ENCODE data around the gene HAPLN3.
A peak's percentile ranks its signal among the peaks of the same experiment; 100 is the strongest.
"Not testable (repeated sequence)": the region's sequence is repeated elsewhere in the genome, so short reads cannot be mapped to it uniquely, and the experiment has no call there.

HAPLN3 gene, protein sequence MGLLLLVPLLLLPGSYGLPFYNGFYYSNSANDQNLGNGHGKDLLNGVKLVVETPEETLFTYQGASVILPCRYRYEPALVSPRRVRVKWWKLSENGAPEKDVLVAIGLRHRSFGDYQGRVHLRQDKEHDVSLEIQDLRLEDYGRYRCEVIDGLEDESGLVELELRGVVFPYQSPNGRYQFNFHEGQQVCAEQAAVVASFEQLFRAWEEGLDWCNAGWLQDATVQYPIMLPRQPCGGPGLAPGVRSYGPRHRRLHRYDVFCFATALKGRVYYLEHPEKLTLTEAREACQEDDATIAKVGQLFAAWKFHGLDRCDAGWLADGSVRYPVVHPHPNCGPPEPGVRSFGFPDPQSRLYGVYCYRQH

DNA sequence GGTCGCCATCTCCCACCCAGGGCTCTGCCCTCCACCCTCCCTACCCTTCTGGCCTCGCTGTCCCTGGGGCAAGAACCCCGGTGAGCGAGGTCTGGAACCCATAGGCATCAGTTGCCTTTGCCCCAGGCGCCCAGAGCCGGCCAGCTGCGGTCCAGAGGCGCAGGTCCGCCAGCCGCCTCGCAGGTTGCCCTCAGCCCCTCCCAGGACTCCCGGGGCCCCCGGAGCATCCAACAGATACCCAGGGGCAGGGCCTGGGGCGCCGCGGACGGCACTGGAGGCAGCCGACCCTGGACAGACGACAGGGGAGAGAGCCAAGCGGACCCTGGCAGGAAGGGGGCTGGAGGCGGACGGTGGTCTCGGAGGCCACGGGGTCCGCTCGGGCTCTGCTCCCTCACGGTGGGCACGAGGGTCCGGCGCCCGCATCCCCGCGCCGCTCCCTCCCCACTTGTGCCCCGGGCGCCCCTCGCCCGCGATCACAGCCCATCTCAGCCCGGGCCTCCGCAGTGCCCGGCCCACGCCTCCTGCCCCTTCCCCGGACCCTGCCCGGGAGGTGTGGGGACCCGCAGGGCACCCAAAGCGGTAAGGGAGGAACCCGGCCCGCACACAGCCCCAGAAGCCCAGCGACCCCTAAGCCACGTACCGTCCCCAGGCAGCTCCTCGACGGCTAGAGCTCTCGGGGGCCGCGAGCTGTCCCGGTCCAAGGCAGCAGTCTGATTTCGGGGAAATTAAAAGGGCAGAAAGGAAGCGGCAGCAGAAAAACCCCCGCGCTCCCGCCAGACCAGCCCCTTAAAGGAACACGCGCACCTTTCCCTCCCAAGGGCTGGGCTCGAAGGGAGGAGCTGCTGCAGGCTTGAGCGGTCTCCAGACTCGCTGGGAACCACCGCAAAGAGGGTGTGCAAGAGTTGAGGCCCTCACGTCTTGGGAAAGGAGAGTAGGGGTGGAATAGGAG is at the start of gene HAPLN3:
HAPLN3 (minus strand) TSS at position 726 of the 949 bp plus-strand sequence. CDS start 8,246 bp downstream, outside the sequence.
- DNase-seq: no peak

DNA sequence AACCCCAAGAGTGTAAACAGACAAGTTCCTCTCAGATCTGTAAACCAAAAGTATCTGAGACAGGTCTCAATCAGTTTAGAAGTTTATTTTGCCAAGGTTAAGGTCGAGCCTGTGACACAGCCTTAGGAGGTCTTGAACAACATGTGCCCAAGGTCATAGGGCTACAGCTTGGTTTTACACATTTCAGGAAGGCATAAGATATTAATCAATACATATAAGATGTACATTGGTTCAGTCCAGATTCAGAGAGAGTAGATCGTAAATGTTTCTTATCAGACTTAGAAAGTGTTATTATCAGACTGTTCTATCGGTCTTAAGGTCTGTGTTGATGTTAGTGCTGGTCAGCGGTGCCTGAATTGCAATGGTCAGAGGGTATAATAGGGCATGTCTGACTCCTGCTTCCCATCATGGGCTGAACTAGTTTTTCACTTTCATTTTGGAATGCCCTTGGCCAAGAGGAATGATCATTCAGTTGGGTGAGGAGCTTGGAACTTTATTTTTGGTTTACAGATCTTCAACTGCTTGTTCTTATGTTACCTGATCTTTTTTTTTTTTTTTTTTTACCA is 44.8 kb upstream of the HAPLN3 start:
- DNase-seq: no peak

DNA sequence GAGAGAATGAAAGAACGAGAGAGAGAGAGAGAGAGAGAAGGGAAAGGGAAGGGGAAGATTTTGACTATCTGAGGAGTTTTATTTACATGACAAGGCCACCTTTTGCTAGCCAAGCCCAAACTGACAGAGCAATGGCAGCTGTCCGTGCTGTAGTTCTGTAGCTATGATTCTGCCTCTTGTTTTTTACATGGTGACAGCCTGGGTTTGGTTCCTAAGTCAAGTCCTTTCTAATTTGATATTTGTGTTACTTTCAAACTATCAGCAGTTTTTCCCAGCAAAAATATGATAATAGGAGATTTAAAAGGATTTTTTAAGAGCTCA is 44.1 kb upstream of the HAPLN3 start:
- no peak for DNase-seq

DNA sequence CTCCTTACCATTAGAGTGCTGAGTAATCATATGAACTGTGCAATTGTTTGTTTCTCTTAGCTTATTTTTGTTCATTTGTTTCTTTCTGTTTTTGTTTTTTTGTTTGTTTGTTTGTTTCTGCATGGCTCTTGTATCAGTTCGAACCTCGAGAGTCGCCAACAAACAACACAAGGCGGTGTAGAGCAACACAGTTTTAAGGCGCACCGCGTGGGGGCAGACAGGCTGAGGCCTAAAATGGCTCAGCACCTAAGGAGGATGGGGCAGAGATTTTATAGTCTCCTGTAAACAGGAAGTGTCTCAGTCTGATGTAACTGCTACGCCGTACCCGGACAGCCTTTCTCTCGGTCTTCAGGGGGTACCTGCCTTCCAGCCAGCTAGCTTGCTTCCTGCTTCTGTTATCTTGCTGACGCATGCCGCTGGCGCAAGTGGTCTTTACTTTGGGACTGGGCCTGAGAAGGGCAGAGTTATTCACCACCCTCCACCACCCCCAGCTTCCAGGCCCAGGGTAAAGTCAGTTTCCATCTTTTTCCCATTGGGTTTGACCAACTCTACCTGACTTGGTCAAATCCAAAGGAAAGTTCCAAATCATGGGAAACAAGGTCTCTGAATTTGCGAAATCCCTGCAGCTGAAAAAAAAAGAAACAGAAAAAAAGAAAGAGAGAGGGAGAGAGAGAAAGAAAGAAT is 43.6 kb upstream of the HAPLN3 start:
- no peak for DNase-seq

DNA sequence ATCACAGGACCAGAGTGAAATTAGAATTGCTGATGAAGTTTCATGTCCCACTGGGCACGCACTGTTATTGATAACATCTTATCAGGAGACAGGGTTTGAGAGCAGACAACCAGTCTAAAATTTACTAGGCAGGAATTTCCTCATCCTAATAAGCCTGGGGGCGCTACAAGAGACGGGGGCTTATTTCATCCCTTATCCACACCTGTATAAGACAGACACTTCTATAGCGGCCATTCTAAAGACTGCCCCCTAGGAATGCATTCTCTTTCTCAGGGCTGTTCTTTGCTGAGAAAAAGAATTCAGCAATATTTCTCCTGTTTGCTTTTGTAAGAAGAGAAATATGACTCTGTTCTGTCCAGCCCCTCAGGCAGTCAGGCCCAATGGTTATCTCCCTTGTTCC is 39.1 kb upstream of the HAPLN3 start:
- DNase-seq: not testable (repeated sequence)

DNA sequence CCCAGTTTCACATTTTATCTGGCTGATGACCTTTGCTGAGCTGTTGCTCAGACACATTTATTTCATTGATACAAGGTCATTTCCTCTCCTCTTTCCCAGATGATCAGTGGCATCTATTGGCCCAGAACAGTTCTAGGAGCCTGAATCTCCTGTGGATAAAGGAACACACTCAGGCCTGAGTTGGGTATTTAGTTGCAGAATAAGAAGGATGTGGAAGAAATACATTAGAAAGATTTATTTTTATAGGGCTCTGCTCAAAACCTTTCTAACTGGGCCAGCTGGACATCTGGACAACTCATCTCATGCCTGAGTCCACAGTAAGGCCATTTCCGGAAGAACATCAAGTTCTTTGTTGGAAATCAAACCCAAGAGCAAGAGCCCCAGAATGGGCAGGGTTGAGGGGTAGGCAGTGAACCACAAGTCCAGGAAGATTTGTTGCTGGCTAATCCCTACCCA is 37.6 kb upstream of the HAPLN3 start:
- DNase-seq: no peak

DNA sequence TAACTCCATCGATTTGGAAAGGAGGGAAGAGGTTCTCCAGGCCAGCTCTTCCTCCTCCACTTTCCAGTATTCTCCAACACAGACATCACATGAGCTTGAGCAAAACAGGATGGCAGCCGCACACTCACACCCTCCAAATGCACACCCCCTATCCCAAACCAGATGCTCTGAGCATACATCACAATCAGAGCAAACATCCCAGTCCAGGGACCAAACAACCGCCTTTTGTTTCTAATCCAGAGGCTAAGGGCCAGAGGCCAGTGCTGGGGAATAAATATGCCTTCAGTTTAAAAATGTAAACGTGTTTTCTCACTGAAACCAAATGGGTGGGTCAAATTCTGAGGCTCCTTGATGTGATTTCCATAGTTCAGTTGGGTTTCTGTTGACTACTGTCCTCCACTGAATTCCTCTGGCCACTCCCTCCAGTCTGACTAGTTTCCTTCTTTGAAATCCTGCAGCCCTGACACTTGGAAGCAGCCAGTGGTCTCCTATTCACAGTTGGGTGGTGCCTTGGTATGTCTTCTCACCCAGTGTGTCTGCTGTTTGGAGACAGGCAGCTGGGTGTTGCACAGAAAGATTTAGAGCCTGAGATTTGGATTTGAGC is 37.0 kb upstream of the HAPLN3 start:
- DNase-seq: no peak

DNA sequence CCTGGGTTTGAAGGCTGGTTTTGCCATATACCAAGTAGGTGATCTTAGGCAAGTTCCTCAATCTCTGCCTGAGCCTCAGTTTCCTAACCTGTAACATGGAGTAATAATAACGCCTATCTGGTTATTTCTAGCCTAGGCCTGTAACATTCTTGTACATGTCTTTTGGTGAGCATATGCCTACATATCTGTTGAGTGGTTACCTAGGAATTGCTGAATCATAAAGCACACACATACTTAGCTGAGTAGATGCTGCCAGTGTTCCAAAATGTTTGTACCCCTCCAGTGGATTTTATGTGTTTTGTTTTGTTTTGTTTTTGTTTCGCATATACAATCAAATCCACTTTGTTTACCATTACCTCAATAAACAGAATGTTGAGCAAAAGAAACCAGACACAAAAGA is 35.2 kb upstream of the HAPLN3 start:
- DNase-seq: no peak

DNA sequence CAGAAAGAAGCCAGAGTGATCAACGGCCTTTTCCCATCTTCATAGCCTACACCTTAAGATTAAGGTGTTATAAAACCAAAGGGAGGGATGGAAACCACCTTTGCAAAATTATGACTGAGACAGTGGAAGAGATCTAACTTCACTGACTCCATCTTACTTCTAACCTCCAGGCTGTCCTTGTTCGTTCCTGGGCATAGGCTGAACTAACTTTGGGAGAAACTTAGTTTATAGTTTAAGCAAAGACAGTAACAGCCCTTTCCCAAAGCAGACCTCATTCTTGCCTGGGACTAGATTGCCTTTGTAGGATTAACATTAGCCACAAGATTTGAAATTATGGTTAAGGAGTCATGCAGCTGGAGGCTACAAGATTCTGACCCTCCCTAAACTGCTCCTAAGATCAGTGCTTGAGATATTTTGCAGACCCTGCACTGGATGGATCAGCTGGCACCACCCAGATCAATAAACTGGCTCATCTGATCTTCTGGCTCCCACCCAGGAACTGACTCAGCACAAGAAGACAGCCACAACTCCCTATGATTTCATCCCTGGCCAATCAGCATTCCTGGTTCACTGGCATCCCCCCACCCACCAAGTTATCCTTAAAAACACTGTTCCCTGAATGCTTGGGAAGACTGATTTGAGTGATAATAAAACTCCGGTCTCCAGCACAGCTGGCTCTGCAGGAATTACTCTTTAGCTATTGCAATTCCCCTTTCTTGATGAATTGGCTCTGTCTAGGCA is 34.2 kb upstream of the HAPLN3 start:
- DNase-seq: peak; percentile 32

DNA sequence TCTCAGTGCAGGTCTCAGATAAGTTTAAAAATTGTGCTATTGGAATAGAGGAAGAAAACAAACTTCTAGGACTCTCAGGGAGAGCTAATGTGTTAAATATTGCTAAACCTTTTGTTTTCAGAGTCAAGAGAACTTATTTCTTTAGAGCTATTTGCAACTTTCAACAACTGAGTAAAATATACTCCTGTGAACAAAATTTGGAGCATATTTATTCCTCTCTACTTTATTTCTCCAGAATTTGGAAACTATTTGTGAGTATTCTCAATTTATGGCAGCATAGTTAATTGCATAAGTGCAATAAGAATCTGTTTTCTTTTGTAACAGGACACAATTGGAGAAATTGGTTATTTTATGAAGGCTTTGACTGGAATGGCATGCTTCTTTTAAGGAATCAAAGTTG is 32.8 kb upstream of the HAPLN3 start:
- DNase-seq: not testable (repeated sequence)

DNA sequence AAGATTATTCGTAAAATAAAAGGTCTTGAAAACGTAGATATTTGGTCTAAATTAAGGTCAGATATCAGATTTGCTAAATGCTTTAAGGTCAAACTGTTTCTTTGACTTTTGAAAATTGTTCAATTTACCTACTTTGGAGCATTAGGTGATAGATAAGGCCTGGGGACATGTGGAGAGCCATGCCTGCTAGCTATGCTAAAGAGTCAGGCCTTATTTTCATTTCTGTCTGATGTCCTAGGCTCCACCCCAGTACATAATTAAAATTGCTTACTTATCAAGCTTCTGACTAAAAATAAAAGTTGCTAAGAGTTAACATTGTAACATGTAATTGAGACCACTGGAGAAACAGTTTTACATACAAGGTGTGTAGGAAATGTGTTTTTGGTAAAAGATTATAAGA is 30.3 kb upstream of the HAPLN3 start:
- DNase-seq: not testable (repeated sequence)

DNA sequence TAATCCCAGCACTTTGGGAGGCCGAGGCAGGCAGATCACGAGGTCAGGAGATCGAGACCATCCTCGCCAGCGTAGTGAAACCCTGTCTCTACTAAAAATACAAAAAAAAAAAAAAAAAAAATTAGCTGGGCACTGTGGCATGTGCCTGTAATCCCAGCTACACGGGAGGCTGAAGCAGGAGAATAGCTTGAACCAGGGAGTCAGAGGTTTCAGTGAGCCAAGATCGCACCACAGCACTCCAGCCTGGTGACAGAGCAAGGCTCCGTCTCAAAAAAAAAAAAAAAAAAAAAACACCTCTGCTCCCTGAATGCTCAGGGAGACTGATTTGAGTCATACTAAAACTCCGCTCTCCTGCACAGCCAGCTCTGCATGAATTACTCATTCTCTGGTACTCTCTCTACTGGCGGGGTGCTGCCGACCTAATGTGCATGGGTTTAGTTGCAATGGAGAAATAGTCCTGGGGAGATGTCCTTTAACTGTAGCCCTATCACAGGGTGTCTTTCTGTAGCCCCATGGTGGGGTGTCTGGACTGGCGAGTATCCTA is 25.6 kb upstream of the HAPLN3 start:
- peak; percentile 84 for DNase-seq

DNA sequence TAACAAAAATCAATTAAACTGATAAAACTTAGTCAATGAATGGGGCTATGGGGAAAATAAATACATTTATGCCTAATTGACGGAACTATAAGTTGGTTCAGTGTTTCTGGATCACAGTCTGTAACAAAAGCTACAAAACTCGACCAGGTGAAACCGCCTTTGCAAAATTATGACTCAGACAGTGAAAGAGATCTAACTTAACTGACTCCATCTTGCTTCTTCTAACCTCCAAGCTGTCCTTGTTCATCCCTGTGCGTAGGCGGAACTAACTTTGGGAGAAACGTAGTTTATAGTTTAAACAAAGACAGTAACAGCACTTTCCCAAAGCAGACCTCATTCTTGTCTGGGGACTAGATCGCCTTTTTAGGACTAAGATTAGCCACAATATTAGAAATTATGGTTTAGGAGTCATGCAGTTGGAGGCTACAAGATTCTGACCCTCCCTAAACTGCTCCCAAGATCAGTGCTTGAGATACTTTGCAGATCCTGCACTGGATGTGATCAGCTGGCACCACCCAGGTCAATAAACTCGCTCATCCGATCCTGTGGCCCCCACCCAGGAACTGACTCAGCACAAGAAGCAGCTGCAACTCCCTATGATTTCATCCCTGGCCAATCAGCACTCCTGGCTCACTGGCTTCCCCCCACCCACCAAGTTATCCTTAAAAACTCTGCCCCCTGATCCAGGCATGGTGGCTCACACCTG is 25.0 kb upstream of the HAPLN3 start:
- peak; percentile 51 for DNase-seq

DNA sequence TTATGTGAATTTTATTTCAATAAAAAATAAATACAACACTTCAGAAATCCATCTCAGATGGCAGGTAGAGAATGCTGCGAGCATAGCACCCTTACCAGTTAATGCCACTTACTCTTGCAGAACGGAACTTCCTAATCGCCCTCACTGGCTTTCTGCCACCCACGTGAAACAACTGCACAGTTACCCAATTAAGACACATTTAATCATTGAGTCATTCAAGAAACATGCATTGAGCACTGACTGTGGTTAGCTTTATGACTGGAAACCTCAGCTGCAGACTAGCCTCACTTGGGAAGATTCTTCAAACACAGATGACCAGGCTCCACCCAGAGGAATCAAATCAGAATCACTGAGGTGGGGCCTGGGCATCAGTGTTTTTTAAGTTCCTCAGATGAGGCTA is 23.4 kb upstream of the HAPLN3 start:
- DNase-seq: peak; percentile 98

DNA sequence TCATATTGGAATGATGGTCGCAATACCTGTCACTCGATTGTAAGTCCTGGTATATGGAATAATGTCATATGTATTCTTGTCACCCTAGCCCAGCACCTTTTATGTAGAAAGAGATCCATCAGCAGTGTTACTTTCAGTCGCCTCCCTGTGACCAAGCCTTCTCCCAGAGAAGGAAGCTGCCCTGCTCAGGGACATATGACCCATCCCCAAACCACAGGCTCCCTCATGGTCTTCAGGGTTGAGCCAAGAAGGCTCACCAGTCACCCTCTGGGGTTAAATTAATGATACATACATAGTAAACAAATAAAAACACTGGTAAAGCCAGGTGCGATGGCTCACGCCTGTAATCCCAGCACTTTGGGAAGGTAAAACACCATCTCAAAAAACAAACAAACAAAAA is 22.4 kb upstream of the HAPLN3 start:
- no peak for DNase-seq

DNA sequence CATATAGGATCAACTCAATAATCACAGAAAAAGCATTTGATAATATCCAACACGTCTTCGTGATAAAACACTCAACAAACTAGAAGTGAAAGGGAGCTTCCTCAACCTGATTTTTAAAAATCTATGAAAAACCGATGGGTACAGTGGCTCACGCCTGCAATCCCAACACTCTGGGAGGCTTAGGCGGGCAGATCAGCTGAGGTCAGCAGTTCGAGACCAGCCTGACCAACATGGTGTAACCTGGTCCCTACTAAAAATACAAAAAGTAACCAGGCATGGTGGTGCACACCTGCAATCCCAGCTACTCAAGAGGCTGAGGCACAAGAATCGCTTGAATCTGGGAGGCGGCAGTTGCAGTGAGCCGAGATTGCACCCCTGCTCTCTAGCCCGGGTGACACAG is 20.0 kb upstream of the HAPLN3 start:
- DNase-seq: no peak

DNA sequence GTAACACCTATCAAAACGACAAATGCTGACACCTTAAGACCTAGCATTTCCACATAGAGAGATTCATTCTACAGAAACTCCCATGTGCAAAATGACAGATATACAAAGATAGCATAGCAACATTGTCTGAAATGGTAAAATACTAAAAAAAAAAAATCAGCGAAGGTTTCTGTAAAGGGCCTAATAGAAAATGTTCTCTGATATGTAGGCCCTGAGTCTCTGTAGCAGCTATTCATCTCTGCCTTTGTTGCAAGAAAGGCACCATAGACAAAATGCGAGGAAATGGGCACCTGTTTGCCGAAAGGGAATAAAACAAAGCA is 18.5 kb upstream of the HAPLN3 start:
- no peak for DNase-seq

DNA sequence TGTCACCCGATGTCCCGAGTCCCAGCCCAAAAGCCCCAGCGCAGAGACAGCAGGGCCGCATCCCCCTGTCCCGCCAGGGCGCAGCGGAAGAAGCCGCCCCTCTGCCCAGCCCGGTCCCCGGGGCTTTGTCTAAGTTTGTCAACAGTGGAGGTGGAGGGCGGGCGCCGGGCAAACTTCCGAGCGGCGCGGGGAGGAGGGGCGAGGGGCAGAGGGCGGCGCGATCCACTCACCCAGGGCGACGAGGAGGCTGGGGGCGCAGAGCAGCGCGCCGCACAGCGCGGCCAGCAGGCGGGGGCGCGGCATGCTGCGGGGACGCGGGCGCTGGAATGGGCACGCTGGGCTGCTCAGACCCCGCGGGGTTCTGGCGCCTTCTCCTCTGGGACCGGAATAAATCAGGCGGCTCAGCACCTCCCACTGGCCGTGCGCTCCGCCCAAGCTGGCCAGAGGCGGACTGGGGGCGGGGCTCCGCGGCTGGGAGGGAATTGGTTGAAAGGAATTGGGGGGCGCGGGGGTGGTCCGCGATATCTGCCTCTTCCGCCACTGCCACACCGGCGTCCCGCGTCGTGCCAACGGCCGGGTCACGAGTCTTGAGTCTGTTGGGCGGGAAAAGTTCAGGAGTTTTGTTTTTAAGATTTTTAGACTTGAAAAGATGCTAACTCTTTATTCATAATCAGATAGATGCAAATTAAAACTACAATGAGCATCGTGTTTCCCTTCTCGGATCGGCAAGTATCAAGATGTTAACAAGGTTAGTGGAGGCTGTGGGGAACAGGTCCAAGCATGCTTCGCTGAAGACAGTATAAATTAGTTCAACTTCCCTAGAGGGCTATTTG is 17.9 kb upstream of the HAPLN3 start, which contains the start of gene MFGE8:
MFGE8 (minus strand) TSS at position 363 of the 833 bp plus-strand sequence; CDS start at position 303, 60 bp downstream.
- DNase-seq: peak; percentile 57

DNA sequence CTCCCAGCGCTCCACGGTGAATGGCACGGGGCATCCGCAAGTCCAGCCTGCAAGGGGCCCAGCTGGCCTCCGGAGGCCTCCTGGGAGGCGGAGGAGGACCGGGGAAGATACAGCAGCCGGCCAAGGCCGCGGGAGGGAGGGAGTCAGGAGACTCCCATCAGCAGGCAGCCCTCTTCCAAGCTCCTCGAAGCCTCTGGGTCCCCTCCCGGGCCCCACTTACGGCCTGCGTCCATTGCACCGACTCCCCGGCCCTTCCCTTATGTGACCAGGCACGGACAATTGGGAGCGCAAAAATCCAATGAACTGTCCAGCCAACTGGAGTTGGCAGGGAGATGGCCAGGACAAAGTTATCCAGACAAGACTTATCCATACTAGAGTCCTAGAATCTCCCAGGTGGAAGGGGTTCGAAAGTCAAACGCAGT is 17.2 kb upstream of the HAPLN3 start:
- DNase-seq: no peak

DNA sequence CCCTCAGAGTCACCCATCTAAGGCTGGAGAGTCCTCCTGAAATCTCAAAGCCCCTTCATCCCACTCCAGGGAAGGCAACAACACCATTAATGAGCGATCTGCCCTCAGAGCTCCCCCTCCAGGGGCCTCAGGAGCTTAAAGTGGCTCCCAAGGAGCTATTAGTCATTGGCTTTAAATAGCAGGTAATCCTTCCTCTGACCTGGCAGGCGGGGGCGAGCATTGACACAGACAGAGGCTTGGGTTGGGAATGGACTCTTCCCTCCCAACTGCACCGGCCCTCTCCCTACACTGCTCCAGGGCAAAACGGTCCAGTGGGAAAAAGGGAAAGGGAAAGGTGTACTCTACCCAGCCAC is 16.4 kb upstream of the HAPLN3 start:
- no peak for DNase-seq
